Coronary artery (tissue), 2 donors: ENCODE results near the gene OR13J1.
A peak's percentile ranks its signal among the peaks of the same experiment; 100 is the strongest.

Experiments
- DNase-seq: peaks from one replicate; pipeline ENCODE4 v3.0.0-alpha.2; 2017; ENCODE audit warnings: low spot score
- H3K27ac ChIP-seq, 2 donors: fragments of 200-600 bp; sonication (generic); one replicate each; pipeline ENCODE4 v1.5.1; 2016 to 2019
- H3K4me3 ChIP-seq: fragments of 200-600 bp; sonication (generic); 2 replicates; pipeline ENCODE4 v1.5.1; 2016; ENCODE audit warnings: mild to moderate bottlenecking, moderate library complexity
- CTCF ChIP-seq: fragments of 200-600 bp; sonication (generic); IDR thresholded peaks from one replicate; pipeline ENCODE4 v1.5.1; 2019; ENCODE audit warnings: antibody characterized with exemption

The OR13J1 gene

GRCh38 chr9:35844628-35845270 lies 25.5 kb downstream of the OR13J1 start:
- DNase-seq = no peak
- Histone ChIP-seq H3K27ac (peak overlapping the region; percentile 36 to 71), H3K4me3 (no peak overlapping the region)
- no peak for TF ChIP-seq CTCF

GRCh38 chr9:35842795-35843194 lies 27.4 kb downstream of the OR13J1 start:
- TF ChIP-seq CTCF = no peak
- no peak overlapping the region for H3K27ac ChIP-seq
- H3K4me3 ChIP-seq = no peak overlapping the region
- no peak for DNase-seq

- Histone ChIP-seq H3K4me3 (no peak overlapping the region), H3K27ac (no peak overlapping the region)
- no peak for DNase-seq
- TF ChIP-seq CTCF = no peak
Measured at GRCh38 chr9:35842020-35842745, 28.0 kb downstream of the OR13J1 start.

GRCh38 chr9:35841645-35841900 lies 28.6 kb downstream of the OR13J1 start:
- no peak for DNase-seq
- TF ChIP-seq CTCF = no peak
- no peak overlapping the region for H3K27ac ChIP-seq

GRCh38 chr9:35840881-35841644 lies 29.1 kb downstream of the OR13J1 start:
- H3K4me3 ChIP-seq = no peak overlapping the region
- no peak for DNase-seq
- no peak for TF ChIP-seq CTCF

More at GRCh38 chr9:35841645-35841900, 28.6 kb downstream of the OR13J1 start:
- H3K4me3 ChIP-seq = no peak overlapping the region

GRCh38 chr9:35839926-35840325 lies 30.3 kb downstream of the OR13J1 start:
- no peak overlapping the region for H3K4me3 ChIP-seq
- no peak for DNase-seq

More at GRCh38 chr9:35840881-35841644, 29.1 kb downstream of the OR13J1 start:
- H3K27ac ChIP-seq = no peak overlapping the region

More at GRCh38 chr9:35839926-35840325, 30.3 kb downstream of the OR13J1 start:
- no peak for TF ChIP-seq CTCF
- no peak overlapping the region for H3K27ac ChIP-seq
